Endometrial microvascular endothelial cells (primary cell): ENCODE measurements around the gene TSPAN2. TPM values are rescaled to one million over a fixed set of nuclear protein-coding genes. Genes with fewer than 3 reads are reported as not detected.

Experiments
- in situ Hi-C: cut with HindIII; loops from 2 replicates; pipeline ENCODE4 v1.10.0; 2017; ENCODE audit warnings: low sequenced_read_pairs, low pct_unique_long_range_greater_than_20kb; ENCODE audit errors: inconsistent ontology term
- total RNA-seq: library from RNA; depleted of rRNA; stranded (reverse); fragments of >200 nt; gene quantifications from one replicate; pipeline ENCODE4 v1.2.3, GENCODE V29; 2015; ENCODE audit errors: inconsistent ontology term

The TSPAN2 gene
- total RNA-seq = 3.3 TPM

DNA sequence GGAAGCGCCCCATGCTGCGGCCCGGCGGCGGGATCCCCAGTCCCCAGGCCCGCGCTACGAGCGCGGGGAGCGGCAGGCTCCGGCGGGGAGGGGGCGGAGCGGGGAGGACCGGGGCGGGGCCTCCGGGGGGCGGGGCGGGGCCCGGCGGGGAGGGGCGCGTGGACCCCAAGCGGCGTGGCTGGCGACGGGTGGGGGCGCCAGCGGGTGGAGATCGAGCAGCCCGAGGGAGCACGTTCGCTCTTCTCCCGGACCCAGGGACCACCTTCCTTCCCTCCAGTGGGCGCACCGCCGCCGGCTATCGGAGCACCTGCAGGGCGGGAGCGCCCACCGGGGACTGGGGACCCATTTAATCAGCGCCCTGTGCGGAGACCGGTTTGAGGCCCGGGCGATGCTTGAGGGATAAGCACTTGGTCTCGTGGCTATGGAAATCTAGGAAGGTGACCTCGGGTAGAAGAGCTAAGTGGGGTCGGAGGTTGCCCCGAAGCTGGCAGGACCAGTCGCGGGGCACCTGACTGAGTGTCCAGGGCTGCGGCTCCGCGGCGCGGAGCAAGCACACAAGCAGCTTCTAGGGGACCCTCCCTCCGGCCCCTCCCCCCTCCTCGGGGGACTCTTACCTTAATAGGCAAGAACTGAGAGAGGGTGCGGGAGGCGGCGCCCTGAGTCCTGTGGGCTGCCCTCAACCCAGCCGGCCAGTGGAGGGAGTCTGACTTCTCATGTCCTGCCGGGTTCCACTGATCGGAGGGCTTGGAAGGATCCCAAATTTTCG, at the start of gene TSPAN2:
TSPAN2 (minus strand) TSS at position 84 of the 766 bp plus-strand sequence; CDS start at position 13, 71 bp downstream.
- in situ Hi-C loops = no loop called here

DNA sequence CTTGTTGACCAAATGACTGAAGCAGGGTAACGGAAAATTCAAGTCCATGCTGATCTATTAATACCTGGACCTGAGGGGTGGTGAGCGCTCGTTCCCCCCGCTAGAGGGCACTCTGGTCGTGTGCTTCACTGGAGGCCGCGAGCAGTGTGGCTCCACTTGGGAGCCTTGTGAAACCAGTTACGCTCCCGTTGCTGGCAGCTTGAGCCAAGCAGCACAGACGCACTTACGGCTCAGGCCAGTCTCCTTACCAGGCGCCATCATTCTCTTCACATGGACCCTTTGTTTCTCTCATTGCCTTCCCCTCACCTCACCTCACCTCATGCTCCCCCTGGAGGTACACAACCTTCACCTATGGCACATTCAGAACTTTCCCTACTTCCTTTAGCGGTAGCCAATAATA, 49.7 kb upstream of the TSPAN2 start:
- in situ Hi-C loops = no loop called here

DNA sequence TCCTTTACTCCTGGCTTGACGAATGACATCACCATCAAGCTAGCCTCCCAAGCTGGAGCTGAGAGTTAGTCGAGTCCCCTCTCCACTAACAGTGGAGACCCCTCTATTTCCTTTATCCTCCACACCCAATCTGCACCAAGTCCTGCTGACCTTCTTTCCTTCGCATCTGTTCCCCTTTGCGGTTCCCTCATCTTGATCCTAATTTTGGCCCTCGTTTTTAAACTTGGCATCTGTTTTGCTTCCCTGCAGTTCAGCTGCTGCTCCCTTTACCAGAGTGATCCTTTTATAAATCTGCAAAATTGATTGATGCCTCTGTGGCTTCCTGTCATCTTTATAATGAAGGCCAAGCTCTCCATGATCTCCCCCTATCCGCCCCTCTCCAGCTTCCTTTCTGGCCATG, 49.0 kb upstream of the TSPAN2 start:
- in situ Hi-C loops = no loop called here

DNA sequence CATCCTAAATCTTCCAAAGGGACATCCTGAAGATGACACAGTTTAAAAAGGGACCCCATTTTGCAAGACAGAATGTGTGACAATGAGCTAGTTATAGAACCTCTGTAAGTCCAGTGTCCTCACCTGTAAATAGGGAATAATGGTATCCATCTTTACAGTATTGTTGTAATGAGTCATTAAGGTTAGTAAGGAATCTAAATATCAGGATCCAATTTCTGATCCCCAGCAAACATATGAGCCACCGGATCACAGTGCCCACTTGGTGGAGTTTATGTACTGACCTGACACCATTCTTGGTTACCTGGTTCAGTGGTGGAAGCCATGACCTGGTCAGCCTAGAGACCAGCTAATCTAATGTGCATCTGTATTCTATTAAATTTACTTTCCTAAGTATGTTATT, 47.9 kb upstream of the TSPAN2 start:
- in situ Hi-C loops = no loop called here

DNA sequence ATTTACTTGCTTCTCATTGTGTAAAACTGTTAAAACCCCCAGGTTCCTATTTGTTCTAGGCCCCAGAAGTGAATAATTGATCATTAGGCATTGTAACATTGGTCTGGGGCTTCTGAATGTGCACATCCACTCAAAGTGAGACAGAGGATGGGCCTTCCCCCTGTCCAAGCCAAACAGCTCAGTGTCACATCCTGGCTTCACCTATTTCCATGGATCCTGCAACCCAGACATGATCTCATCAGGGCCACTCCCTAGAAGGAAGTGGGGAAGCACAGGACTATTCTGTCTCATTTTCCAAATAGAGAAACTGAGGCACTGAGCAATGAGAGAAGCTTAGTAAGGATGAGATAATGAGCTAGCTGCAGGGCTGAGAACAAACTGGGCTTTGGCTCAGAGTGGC, 47.4 kb upstream of the TSPAN2 start:
- in situ Hi-C loops = no loop called here

DNA sequence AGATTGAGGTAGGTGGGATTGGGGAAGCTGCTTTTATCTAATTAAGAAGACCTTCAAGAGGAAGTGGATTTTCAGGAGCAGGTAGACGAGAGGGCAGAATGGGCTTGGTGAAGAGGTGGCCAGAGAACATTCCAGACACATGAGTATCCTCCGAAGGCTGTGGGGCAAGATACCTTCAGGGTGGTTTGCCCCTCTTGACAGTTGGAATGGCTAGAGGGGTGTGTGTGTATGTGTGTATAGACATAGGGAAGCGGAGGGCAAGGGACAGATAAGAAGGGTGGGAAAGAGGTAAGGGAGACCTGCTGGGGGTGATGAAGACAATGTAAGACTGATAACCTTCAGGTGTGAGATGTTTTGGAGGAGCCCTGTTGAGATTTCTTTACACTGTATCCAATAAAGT, 46.8 kb upstream of the TSPAN2 start:
- in situ Hi-C loops = no loop called here

DNA sequence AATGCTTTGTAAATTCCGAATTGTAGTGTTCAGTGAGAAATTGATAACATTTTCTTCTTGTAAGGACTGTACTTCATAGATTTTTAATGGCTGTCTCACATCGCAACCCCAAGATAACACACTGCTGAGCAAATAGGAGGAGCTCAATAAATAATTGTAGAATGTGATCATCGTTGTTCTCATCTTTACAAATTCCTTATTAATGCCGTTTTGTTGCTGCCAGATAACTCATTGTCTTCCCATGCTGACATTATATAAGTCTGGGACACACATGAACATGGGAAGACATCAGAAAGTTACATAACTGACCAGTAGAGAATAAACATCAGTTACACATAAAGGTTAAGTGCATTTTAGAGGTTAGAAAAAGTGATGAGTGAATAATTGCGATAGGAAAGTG, 46.4 kb upstream of the TSPAN2 start:
- in situ Hi-C loops = no loop called here

DNA sequence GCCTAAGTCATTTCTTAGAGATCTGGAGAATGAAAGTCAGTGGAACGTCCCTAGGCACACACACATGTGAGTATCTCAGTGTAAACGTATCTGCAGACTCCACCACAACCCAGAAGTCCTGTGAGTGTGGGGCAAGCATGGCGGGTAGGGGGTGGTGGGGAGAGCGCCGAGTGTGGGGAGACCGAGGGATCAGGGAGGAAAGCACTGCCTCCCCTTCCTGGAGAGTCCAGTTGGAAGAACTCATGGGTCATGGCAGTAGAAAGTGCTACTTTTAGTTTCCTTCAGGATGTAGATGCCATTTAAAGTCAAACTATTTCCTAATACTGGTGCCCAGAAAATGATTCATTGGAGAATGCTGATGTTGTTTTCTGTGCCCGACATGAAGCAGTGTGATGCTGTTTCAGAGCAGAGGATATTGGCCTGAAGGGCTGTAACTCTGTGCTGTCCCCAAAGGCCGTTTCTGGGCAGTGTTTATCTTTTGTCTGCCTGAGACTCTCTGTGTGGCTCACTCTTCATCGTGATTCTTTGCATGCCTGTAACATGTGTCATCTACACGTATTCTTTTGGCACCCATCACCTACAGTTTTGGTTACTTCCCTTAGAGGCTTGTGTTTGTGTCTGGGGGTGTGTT, 45.7 kb upstream of the TSPAN2 start:
- in situ Hi-C loops = no loop called here

DNA sequence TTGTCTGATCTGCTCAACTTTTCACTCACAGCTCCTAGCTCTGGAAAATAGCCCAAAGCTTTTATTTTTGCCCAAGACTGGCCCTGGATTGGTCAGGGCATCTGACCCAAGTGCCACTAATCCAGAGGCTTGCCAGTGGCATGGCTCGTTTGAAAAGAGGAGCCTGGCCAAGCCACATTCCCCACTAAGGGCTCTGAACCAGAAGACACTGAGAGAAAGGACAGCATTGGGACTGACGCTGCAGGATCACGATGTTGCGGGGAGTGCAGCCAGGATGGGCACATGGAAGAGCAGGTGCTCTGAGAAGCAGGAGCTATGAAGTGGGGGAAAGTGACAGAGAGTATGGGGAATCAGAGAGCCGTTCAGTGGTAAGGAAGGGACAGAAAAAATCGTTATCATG, 44.9 kb upstream of the TSPAN2 start:
- in situ Hi-C loops = no loop called here

DNA sequence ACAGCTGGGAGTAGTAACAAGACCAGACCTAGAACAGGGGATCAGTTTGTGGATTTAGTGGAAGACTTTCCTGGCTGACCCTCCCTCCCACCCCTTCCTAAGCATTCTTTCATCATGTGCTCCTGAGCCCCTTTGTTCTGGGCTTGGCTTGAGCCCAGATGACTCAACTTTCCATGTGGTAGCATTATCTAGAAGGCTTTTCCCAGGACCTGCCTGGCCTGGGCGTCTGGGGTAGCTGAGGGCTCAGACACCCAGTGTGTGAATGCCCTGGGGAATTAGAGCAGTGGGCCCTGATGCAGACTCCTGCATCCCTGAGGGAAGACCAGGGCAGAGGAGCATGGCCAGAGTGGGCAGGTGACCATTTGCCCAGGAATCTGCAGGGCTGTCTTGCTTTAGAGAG, 44.1 kb upstream of the TSPAN2 start:
- in situ Hi-C loops = no loop called here

DNA sequence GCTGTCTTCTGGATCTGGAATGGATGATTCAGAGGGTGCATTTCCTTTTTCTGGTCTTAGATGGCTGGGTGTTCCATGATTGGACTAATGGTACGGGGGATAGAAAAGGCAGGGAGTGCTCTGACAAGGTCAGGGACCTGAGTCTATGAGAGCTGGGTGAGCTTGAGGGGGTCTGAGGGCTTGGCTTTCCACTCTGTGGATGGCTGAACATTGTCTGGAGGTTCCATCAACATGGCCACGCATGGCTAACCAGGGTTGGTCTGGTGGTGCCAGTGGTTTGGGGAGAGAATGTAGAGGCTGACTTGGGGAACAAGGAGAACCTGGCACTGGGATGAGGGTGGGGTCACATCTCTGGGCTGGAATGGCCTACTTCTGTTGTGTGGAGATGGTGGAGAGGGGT, 41.5 kb upstream of the TSPAN2 start:
- in situ Hi-C loops = no loop called here

DNA sequence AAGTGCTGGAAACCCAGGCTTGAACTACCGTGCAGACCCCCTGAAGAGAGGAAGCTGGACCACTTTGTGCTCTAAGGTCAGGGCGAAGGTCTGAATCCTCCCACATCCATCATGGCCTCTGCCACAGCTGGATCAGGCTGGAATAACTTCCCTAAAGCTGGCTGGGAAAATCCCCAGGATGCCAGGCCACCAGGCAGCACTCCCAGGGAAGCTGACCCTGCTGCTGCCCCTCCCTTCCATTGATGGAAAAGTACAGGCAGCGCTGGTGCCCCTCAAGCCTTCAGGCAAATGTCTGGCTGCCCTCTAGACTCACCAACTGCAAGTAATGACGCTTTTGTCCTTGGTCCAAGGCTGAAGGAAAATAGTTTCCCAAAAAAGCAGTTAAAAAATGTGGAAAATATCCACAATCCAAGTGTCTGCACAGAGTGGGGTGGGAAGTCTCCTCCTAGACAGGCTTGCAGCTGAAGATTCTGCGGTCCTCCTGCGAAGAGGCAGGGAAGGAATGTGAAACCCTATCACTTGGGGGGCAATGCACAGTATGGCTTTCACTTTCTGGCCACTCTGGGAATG, 39.9 kb upstream of the TSPAN2 start:
- in situ Hi-C loops = no loop called here

DNA sequence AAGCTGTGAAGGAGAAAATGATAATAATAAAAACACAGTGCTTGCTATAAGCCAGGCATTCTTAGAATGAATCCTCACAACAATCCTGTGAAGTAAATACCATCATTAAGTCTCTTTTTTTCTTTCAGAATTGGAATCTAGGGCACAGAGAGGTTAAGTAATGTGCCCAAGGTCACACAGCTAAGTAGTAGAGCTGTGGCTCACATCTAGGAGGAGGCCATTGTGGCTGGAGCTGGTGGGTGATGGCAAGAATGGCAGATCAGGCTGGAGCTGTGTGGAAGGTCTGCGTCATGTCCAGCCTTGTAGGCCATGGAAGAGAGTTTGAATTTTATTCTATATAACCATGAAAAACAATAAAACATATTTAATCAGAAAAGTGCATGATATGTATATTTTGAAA, 38.2 kb upstream of the TSPAN2 start:
- in situ Hi-C loops = no loop called here

DNA sequence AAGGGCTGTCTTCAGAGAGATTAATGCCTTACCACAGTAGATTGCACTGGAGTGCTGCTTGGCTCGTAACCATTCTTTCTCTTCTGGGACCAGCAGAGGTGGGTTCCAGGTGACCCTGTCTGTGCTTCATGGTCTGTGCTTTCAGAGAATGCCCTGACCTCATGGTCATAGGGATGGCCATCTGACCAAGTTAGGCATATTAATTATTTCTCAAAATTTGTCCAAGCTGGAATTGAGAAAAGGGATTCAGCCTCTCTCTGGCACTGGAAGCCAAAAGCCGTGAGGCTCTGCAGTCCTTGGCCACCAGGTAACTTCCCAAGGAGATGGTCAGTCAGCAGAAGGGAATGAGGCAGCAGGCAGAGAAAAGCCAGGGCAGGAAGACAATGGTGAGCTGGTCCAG, 37.2 kb upstream of the TSPAN2 start:
- in situ Hi-C loops = no loop called here

DNA sequence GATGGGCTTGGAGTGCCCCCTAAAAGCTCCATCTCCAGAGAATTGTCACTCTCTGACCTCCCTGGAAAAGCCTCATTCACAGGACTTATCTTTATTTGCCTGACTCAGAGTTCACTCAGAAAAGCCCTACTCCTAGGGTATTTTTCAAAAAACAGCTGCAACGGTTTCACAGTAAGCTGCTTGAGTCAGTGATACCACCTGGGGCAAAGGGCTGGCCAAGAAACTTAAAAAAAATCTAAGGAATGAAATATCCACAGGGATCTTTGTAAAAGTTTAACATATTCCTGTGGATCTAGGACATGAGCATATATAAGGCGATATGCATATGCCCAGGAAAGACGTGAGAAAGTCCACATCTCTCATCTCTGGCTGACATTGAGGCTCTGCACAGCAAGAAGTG, 33.8 kb upstream of the TSPAN2 start:
- in situ Hi-C loops = no loop called here

DNA sequence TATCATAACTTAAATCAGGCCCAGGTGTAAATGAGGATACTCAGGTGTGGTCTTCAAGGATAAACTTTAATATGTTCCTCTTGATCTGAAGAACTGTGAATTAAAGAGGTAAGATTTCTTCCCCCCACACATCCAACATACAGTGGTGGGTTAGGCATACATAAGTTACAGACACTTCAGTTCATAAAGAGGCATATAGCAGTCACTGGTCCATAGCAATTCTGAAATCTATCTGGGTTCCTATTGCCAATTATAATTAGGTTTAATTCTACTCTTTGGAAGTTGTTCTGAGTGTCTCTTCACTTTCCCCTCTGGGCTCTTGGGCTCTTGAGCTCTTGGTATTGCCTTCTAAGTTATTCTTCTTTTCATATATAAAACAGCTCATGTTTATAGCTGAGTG, 32.5 kb upstream of the TSPAN2 start:
- in situ Hi-C loops = no loop called here

DNA sequence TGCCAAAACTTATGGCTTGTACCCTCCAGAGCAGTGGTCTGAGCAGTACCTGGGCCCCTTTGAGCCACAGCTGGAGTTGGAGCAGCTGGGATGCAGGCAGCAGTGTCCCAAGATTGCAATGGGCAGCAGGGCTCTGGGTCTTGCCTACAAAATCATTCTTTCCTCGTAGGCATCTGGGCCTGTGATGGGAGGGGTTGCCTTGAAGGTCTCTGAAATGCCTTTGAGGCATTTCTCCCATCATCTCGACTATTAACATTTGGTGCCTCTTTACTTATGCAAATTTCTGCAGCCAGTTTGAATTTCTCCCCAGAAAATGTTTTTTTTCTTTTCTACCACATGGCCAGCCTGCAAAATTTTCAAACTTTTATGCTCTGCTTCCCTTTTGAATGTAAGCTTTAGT, 31.0 kb upstream of the TSPAN2 start:
- in situ Hi-C loops = no loop called here

DNA sequence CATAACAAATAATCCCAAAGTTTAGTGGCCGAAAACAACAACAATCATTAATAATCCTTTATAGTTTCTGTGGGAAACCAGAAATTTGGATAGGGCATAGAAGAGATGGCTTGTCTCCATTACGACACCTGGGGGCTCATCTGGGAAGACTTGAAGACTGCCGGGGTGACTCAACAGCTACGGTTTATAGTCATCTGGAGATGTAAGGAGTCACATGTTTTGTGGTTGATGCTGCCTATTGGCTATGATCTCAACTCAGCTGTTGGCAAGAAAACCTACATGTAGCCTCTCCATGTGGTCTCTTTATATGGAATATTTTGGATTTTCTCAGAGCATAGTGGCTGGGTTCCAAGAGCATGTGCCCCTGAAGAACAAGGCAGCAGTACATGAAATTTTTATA, 29.3 kb upstream of the TSPAN2 start:
- in situ Hi-C loops = no loop called here

DNA sequence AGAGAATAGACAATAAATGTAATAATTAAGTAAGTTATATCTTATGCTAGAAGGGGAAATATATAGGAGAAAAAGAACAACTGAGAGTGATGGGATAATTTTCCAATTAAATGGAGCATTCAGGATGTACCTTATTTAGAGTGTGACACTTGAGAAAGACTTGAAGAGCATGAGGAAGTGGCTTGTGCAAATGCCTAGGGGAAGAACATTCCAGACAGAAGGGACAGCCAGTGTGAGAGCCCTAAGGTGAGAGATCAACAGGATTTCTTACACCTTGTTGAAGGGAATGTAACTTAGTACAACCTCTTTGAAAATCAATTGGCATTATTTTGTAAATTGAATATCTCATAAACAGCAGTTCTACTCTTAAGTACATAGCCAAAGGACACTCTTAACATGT, 28.8 kb upstream of the TSPAN2 start:
- in situ Hi-C loops = no loop called here

DNA sequence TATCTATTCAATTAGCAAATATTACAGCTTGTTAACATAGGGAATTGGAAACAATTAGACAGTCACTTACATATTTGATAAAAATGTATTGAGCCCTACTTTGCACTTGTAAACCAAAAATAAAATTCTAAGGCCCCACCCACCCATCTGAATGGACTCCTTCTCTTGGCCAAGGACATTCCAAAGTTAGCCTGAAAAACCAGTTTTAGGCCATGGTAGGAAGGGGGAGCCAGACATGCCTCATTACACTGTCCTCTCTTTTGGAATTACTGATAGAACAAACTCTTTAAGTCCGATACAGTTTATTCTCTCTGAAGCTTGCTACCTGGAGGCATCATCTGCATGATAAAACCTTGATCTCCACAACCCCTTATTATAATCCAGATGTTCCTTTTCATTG, 28.0 kb upstream of the TSPAN2 start:
- in situ Hi-C loops = no loop called here
